Gastroesophageal sphincter (tissue), 3 donors: ENCODE results near the gene ENOSF1.
"Not testable (repeated sequence)": the region's sequence is repeated elsewhere in the genome, so short reads cannot be mapped to it uniquely, and the experiment has no call there.

Source experiments
- CTCF ChIP-seq, 4 experiments: fragments of 200-600 bp in 2 of 4; fragments of 450-650 bp in 2 of 4; sonication (generic) in 1 of 4; IDR thresholded peaks; one replicate each; pipeline ENCODE4 v1.5.1; 2017 to 2019; ENCODE audit warnings: antibody characterized with exemption in 4 of 4, mild to moderate bottlenecking in 2 of 4, moderate library complexity in 2 of 4
- EP300 ChIP-seq: sonication (generic); formaldehyde crosslinking; IDR thresholded peaks from one replicate; pipeline ENCODE4 v1.6.1; 2017; ENCODE audit warnings: antibody characterized with exemption, mild to moderate bottlenecking

DNA sequence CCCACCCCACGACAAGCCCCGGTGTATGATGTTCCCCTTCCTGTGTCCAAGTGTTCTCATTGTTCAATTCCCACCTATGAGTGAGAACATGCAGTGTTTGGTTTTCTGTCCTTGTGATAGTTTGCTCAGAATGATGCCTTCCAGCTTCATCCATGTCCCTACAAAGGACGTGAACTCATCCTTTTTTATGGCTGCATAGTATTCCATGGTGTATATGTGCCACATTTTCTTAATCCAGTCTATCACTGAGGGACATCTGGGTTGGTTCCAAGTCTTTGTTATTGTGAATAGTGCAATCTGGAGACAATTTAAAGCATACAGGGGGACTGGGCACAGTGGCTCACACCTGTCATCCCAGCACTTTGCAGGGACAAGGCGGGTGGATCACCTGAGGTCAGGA, 47.4 kb upstream of the ENOSF1 start:
- TF ChIP-seq CTCF (IDR thresholded peaks at IDR 0.05); EP300: not testable (repeated sequence)
